Upper lobe of left lung (tissue), 4 donors: ENCODE measurements around the gene NLRX1.

Experiments used
- EP300 ChIP-seq, 4 donors: sonication (generic); formaldehyde crosslinking; IDR thresholded peaks; one replicate each; pipeline ENCODE4 v1.5.1; 2017; ENCODE audit warnings: antibody characterized with exemption in 4 of 4, control low read depth in 2 of 4
- POLR2A ChIP-seq, 4 donors: fragments of 450-650 bp; IDR thresholded peaks; one replicate each; pipeline ENCODE4 v1.5.1; 2016 to 2017; ENCODE audit warnings: antibody characterized with exemption in 4 of 4, mild to moderate bottlenecking in 2 of 4
- POLR2AphosphoS5 ChIP-seq, 2 donors: sonication (generic); formaldehyde crosslinking; IDR thresholded peaks; one replicate each; pipeline ENCODE4 v1.5.1; 2017; ENCODE audit warnings: antibody characterized with exemption in 2 of 2
- TF ChIP-seq, protein P1 (sequence below), 6 experiments: fragments of 450-650 bp in 4 of 6; fragments of 200-600 bp in 2 of 6; sonication (generic) in 2 of 6; IDR thresholded peaks; one replicate each; pipeline ENCODE4 v1.5.1; 2016 to 2019; ENCODE audit warnings: antibody characterized with exemption in 6 of 6

- no peak for TF ChIP-seq POLR2A (IDR thresholded peaks at IDR 0.05)
- no peak for TF ChIP-seq POLR2AphosphoS5 (IDR thresholded peaks at IDR 0.05)
- TF ChIP-seq, protein P1, sequence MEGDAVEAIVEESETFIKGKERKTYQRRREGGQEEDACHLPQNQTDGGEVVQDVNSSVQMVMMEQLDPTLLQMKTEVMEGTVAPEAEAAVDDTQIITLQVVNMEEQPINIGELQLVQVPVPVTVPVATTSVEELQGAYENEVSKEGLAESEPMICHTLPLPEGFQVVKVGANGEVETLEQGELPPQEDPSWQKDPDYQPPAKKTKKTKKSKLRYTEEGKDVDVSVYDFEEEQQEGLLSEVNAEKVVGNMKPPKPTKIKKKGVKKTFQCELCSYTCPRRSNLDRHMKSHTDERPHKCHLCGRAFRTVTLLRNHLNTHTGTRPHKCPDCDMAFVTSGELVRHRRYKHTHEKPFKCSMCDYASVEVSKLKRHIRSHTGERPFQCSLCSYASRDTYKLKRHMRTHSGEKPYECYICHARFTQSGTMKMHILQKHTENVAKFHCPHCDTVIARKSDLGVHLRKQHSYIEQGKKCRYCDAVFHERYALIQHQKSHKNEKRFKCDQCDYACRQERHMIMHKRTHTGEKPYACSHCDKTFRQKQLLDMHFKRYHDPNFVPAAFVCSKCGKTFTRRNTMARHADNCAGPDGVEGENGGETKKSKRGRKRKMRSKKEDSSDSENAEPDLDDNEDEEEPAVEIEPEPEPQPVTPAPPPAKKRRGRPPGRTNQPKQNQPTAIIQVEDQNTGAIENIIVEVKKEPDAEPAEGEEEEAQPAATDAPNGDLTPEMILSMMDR (IDR thresholded peaks at IDR 0.05) = no peak
- TF ChIP-seq EP300 (IDR thresholded peaks at IDR 0.05) = no peak
These were observed 23.6 kb downstream of the NLRX1 start for GRCh38 chr11:119192111-119192510.
